Mesenchymal stem cell (in vitro differentiated cells and primary cell): ENCODE results near the gene XIRP1. TPM values are rescaled to one million over a fixed set of nuclear protein-coding genes. Genes with fewer than 3 reads are reported as not detected.

Experiments used
- DNase-seq: peaks from one replicate; pipeline ENCODE4 v3.0.0-alpha.2; 2013
- H2AFZ ChIP-seq: one replicate; pipeline ENCODE4 v1.6.1; 2013; ENCODE audit warnings: low read depth, mild to moderate bottlenecking, control low read depth, inconsistent platforms, low read length, moderate library complexity
- H2AK5ac ChIP-seq: 2 replicates; pipeline ENCODE4 v1.6.1; 2013; ENCODE audit warnings: low read length, moderate library complexity, mild to moderate bottlenecking, inconsistent platforms; ENCODE audit not compliant: severe bottlenecking
- H2BK120ac ChIP-seq: one replicate; pipeline ENCODE4 v1.6.1; 2013; ENCODE audit warnings: low read depth, mild to moderate bottlenecking, inconsistent platforms, low read length, moderate library complexity
- H2BK12ac ChIP-seq, 2 experiments: one replicate each; pipeline ENCODE4 v1.6.1; 2013; ENCODE audit warnings: inconsistent platforms in 2 of 2, low read length in 2 of 2, mild to moderate bottlenecking in 2 of 2, moderate library complexity in 2 of 2, control low read depth in 1 of 2
- H2BK15ac ChIP-seq: one replicate; pipeline ENCODE4 v1.6.1; 2013; ENCODE audit warnings: mild to moderate bottlenecking, low read depth, inconsistent platforms; ENCODE audit not compliant: poor library complexity, severe bottlenecking
- H2BK5ac ChIP-seq: 2 replicates; pipeline ENCODE4 v1.6.1; 2013; ENCODE audit warnings: low read depth, mild to moderate bottlenecking, low read length, control low read depth, inconsistent platforms; ENCODE audit not compliant: poor library complexity, severe bottlenecking
- H3K14ac ChIP-seq, 2 experiments: one replicate each; pipeline ENCODE4 v1.6.1; 2013; ENCODE audit warnings: inconsistent platforms in 2 of 2, low read length in 2 of 2, control low read depth in 1 of 2, mild to moderate bottlenecking in 1 of 2, moderate library complexity in 1 of 2
- H3K18ac ChIP-seq, 2 experiments: one replicate each; pipeline ENCODE4 v1.6.1; 2013; ENCODE audit warnings: inconsistent platforms in 2 of 2, low read length in 2 of 2, control low read depth in 1 of 2, low read depth in 1 of 2, mild to moderate bottlenecking in 1 of 2
- H3K23ac ChIP-seq, 2 experiments: one replicate each; pipeline ENCODE4 v1.6.1; 2013; ENCODE audit warnings: inconsistent platforms in 2 of 2, low read length in 2 of 2, mild to moderate bottlenecking in 2 of 2, moderate library complexity in 2 of 2, control low read depth in 1 of 2
- H3K27ac ChIP-seq: 2 replicates; pipeline ENCODE4 v1.5.1; 2013; ENCODE audit warnings: mild to moderate bottlenecking, moderate library complexity, low read length, control low read depth, inconsistent platforms; ENCODE audit not compliant: poor library complexity, severe bottlenecking
- H3K27me3 ChIP-seq, 2 experiments: 2 replicates each; pipeline versions ENCODE4 v1.6.1 to v1.7.0; 2013; ENCODE audit warnings: low read length in 2 of 2, mild to moderate bottlenecking in 2 of 2, moderate library complexity in 2 of 2, control low read depth in 1 of 2, inconsistent platforms in 1 of 2; ENCODE audit not compliant: control insufficient read depth in 1 of 2, insufficient read depth in 1 of 2
- H3K36me3 ChIP-seq, 2 experiments: 2 replicates each; pipeline versions ENCODE4 v1.6.1 to v1.7.0; 2013; ENCODE audit warnings: low read length in 2 of 2, control low read depth in 1 of 2, inconsistent platforms in 1 of 2, low read depth in 1 of 2, mild to moderate bottlenecking in 1 of 2; ENCODE audit not compliant: insufficient read depth in 2 of 2, control insufficient read depth in 1 of 2
- H3K4ac ChIP-seq, 2 experiments: one replicate each; pipeline ENCODE4 v1.6.1; 2013; ENCODE audit warnings: inconsistent platforms in 2 of 2, low read length in 2 of 2, mild to moderate bottlenecking in 2 of 2, moderate library complexity in 2 of 2, control low read depth in 1 of 2, low read depth in 1 of 2
- H3K4me1 ChIP-seq: 2 replicates; pipeline ENCODE4 v1.6.1; 2013; ENCODE audit warnings: low read depth, low read length, control low read depth; ENCODE audit not compliant: control insufficient read depth, insufficient read depth
- H3K4me2 ChIP-seq: 2 replicates; pipeline ENCODE4 v1.6.1; 2013; ENCODE audit warnings: low read length, mild to moderate bottlenecking, inconsistent platforms; ENCODE audit not compliant: poor library complexity, severe bottlenecking
- H3K4me3 ChIP-seq, 2 experiments: 2 replicates each; pipeline versions ENCODE4 v1.5.1 to v1.7.0; 2013; ENCODE audit warnings: low read length in 2 of 2, mild to moderate bottlenecking in 2 of 2, control low read depth in 1 of 2, low read depth in 1 of 2; ENCODE audit not compliant: insufficient read depth in 1 of 2
- H3K79me1 ChIP-seq: replicated peaks from 2 replicates; pipeline ENCODE4 v1.6.1; 2013; ENCODE audit warnings: mild to moderate bottlenecking, control low read depth, low read length, inconsistent platforms; ENCODE audit not compliant: poor library complexity, severe bottlenecking
- H3K9ac ChIP-seq: 2 replicates; pipeline ENCODE4 v1.7.0; 2013; ENCODE audit warnings: mild to moderate bottlenecking, low read length, moderate library complexity
- H3K9me3 ChIP-seq: 2 replicates; pipeline ENCODE4 v1.7.0; 2013; ENCODE audit warnings: mild to moderate bottlenecking, low read length; ENCODE audit not compliant: control insufficient read depth
- H4K8ac ChIP-seq: one replicate; pipeline ENCODE4 v1.6.1; 2013; ENCODE audit warnings: inconsistent platforms, mild to moderate bottlenecking, low read length, moderate library complexity
- H4K91ac ChIP-seq: one replicate; pipeline ENCODE4 v1.6.1; 2013; ENCODE audit warnings: mild to moderate bottlenecking, low read length, inconsistent platforms
- WGBS: methylation state at CpG from one replicate; pipeline ENCODE4 v1.1.7; 2013; ENCODE audit warnings: mixed read lengths; 5-methylcytosine and 5-hydroxymethylcytosine counted together
- small RNA-seq: library from polyadenylated mRNA; stranded (forward); fragments of <200 nt; extraction: miRNeasy Mini kit (QIAGEN cat#:217004); gene quantifications from one replicate; pipeline ENCODE3, GENCODE V24; 2013; ENCODE audit warnings: low read depth

Gene XIRP1

GRCh38 chr3:39135170-39135805 lies 57.1 kb downstream of the XIRP1 start:
- H2BK12ac ChIP-seq, result no peak overlapping the region
- no peak overlapping the region for H3K27ac ChIP-seq
- DNase-seq, result no peak
- no peaks in the 10 kb centered on the region for H3K9me3 ChIP-seq
- no peak overlapping the region for H2BK120ac ChIP-seq
- H2BK15ac ChIP-seq, result no peak overlapping the region
- H3K27me3 ChIP-seq, result no peaks in the 10 kb centered on the region
- H3K23ac ChIP-seq, result peak overlapping the region in 1 of 2 experiments; percentile 10
- H3K9ac ChIP-seq, result no peak overlapping the region
- H2AK5ac ChIP-seq, result no peak overlapping the region
- H3K36me3 ChIP-seq, result peaks cover 37 to 53% of the 10 kb centered on the region in 2 experiments
- H3K79me1 ChIP-seq, result peaks cover 13% of the 10 kb centered on the region
- no peak overlapping the region for H4K8ac ChIP-seq
- H3K18ac ChIP-seq, result no peak overlapping the region
- 91% methylated on average over 8 of the region's 8 CpGs for WGBS
- H2AFZ ChIP-seq, result no peak overlapping the region
- no peak overlapping the region for H3K4me2 ChIP-seq
- no peak overlapping the region for H3K4me3 ChIP-seq
- H3K14ac ChIP-seq, result no peak overlapping the region
- H2BK5ac ChIP-seq, result no peak overlapping the region
- H3K4ac ChIP-seq, result no peak overlapping the region
- H3K4me1 ChIP-seq, result peaks cover under 1% of the 10 kb centered on the region
- no peak overlapping the region for H4K91ac ChIP-seq

DNA sequence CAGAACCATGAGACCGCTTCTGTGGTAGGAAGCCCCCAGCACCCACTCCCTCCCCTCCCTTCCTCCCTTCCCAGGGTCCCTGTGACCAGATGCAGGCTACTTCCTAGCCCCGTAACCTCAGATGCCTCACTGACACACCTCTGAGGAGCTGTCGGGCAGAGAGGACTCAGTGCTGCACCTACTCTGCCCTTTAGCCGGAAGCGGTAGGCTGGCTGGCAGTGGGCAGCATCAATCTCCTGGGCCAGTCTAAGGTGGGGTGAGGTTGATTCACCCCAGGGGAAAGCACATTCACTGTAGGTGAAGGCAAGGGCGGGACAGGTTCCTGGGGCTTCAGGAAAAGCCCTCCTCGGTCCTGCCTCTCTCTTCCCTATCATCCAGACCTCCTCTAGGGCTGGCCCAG lies 58.1 kb downstream of the XIRP1 start:
- H3K9ac ChIP-seq, result no peak overlapping the region
- H3K27ac ChIP-seq, result no peak overlapping the region

GRCh38 chr3:39133822-39134221 lies 58.6 kb downstream of the XIRP1 start:
- peaks cover 36 to 52% of the 10 kb centered on the region in 2 experiments for H3K36me3 ChIP-seq
- H3K18ac ChIP-seq, result no peak overlapping the region
- no peaks in the 10 kb centered on the region for H3K4me1 ChIP-seq
- no peak overlapping the region for H3K4me3 ChIP-seq
- DNase-seq, result no peak
- H4K8ac ChIP-seq, result no peak overlapping the region
- no peak overlapping the region for H2BK120ac ChIP-seq
- peaks cover 11% of the 10 kb centered on the region for H3K79me1 ChIP-seq
- no peaks in the 10 kb centered on the region for H3K27me3 ChIP-seq
- no peak overlapping the region for H2BK15ac ChIP-seq
- H4K91ac ChIP-seq, result no peak overlapping the region
- no peak overlapping the region for H3K4ac ChIP-seq
- H3K4me2 ChIP-seq, result no peak overlapping the region
- no peak overlapping the region for H3K9ac ChIP-seq
- no peak overlapping the region for H2AK5ac ChIP-seq
- no peak overlapping the region for H2BK5ac ChIP-seq
- no peak overlapping the region for H3K23ac ChIP-seq
- no peaks in the 10 kb centered on the region for H3K9me3 ChIP-seq
- no peak overlapping the region for H2AFZ ChIP-seq
- 73% methylated on average over 6 of the region's 6 CpGs for WGBS
- no peak overlapping the region for H2BK12ac ChIP-seq
- no peak overlapping the region for H3K27ac ChIP-seq
- H3K14ac ChIP-seq, result no peak overlapping the region

More for the DNA sequence above, 58.1 kb downstream of the XIRP1 start:
- H4K8ac ChIP-seq, result no peak overlapping the region
- no peak overlapping the region for H2BK15ac ChIP-seq
- DNase-seq, result no peak
- no peak overlapping the region for H2AK5ac ChIP-seq
- H3K4ac ChIP-seq, result no peak overlapping the region
- no peaks in the 10 kb centered on the region for H3K4me1 ChIP-seq
- no peaks in the 10 kb centered on the region for H3K9me3 ChIP-seq
- H3K4me2 ChIP-seq, result no peak overlapping the region
- no peaks in the 10 kb centered on the region for H3K27me3 ChIP-seq
- no peak overlapping the region for H3K23ac ChIP-seq
- peaks cover 36 to 48% of the 10 kb centered on the region in 2 experiments for H3K36me3 ChIP-seq
- 87% methylated on average over 7 of the region's 7 CpGs for WGBS
- H2BK120ac ChIP-seq, result no peak overlapping the region
- H2BK5ac ChIP-seq, result no peak overlapping the region
- H2BK12ac ChIP-seq, result no peak overlapping the region
- H3K4me3 ChIP-seq, result no peak overlapping the region
- no peak overlapping the region for H2AFZ ChIP-seq
- no peak overlapping the region for H4K91ac ChIP-seq
- no peak overlapping the region for H3K14ac ChIP-seq
- H3K18ac ChIP-seq, result no peak overlapping the region
- peaks cover 11% of the 10 kb centered on the region for H3K79me1 ChIP-seq

Small RNAs within 50 kb of the gene (small RNA-seq; reads per million reads assigned to genes)
- not detected for gene RF00017
